Loucy (cell line): ENCODE results near the gene MAPKAP1.

Source experiments
- H2AFZ ChIP-seq: fragments of 200-600 bp; sonication (generic); 2 replicates; pipeline ENCODE4 v1.6.0; 2016; ENCODE audit warnings: antibody characterized with exemption, mild to moderate bottlenecking, low read length, moderate library complexity
- H3F3A ChIP-seq: fragments of 200-600 bp; 2 replicates; pipeline ENCODE4 v1.6.0; 2016; ENCODE audit warnings: antibody characterized with exemption, low read depth, mild to moderate bottlenecking
- H3K27me3 ChIP-seq: fragments of 200-600 bp; sonication (generic); 2 replicates; pipeline ENCODE4 v1.6.1; 2014; ENCODE audit warnings: low read length, mild to moderate bottlenecking; ENCODE audit not compliant: insufficient read depth, poor library complexity, severe bottlenecking
- H3K36me3 ChIP-seq: fragments of 200-600 bp; sonication (generic); 2 replicates; pipeline ENCODE4 v1.6.1; 2016; ENCODE audit warnings: low read length; ENCODE audit not compliant: insufficient read depth
- H3K4me1 ChIP-seq: fragments of 200-600 bp; sonication (generic); 2 replicates; pipeline ENCODE4 v1.5.1; 2014; ENCODE audit warnings: low read length, mild to moderate bottlenecking; ENCODE audit not compliant: insufficient read depth, poor library complexity, severe bottlenecking
- H3K4me2 ChIP-seq: fragments of 200-600 bp; sonication (generic); 2 replicates; pipeline ENCODE4 v1.6.0; 2014; ENCODE audit warnings: antibody characterized with exemption, low read length, low read depth, mild to moderate bottlenecking; ENCODE audit not compliant: poor library complexity, severe bottlenecking
- H3K4me3 ChIP-seq: fragments of 200-600 bp; sonication (generic); 2 replicates; pipeline ENCODE4 v1.5.1; 2014; ENCODE audit warnings: low read length, mild to moderate bottlenecking, mixed read lengths; ENCODE audit not compliant: poor library complexity, severe bottlenecking
- H3K79me2 ChIP-seq: fragments of 200-600 bp; sonication (generic); 2 replicates; pipeline ENCODE4 v1.6.1; 2014; ENCODE audit warnings: low read length; ENCODE audit not compliant: insufficient read depth
- H3K9ac ChIP-seq: fragments of 200-600 bp; sonication (generic); 2 replicates; pipeline ENCODE4 v1.6.0; 2014; ENCODE audit warnings: mild to moderate bottlenecking, low read depth, low read length, moderate library complexity; ENCODE audit not compliant: poor library complexity, severe bottlenecking
- H3K9me2 ChIP-seq: fragments of 200-600 bp; sonication (generic); replicated peaks from 2 replicates; pipeline ENCODE4 v1.6.1; 2016; ENCODE audit warnings: low read depth, low read length, mixed read lengths
- H3K9me3 ChIP-seq: fragments of 200-600 bp; sonication (generic); 2 replicates; pipeline ENCODE4 v1.6.1; 2014; ENCODE audit warnings: mild to moderate bottlenecking, antibody characterized with exemption, low read length, low read depth; ENCODE audit not compliant: insufficient read depth
- H4K20me1 ChIP-seq: fragments of 200-600 bp; sonication (generic); 2 replicates; pipeline ENCODE4 v1.6.0; 2014; ENCODE audit warnings: antibody characterized with exemption, low read length, mild to moderate bottlenecking; ENCODE audit not compliant: insufficient read depth, poor library complexity, severe bottlenecking
- CTCF ChIP-seq: fragments of 200-600 bp; sonication (generic); conservative IDR thresholded peaks from 2 replicates; pipeline ENCODE4 v1.5.1; 2014; ENCODE audit warnings: mild to moderate bottlenecking, antibody characterized with exemption, low read length
- EZH2phosphoT487 ChIP-seq: fragments of 200-600 bp; IDR thresholded peaks from 2 replicates; pipeline ENCODE4 v1.6.1; 2018; ENCODE audit warnings: antibody characterized with exemption, mild to moderate bottlenecking, moderate library complexity, borderline replicate concordance

The MAPKAP1 gene

GRCh38 chr9:125477089-125477544 lies 229.9 kb downstream of the MAPKAP1 start:
- no peak overlapping the region for H3K4me3 ChIP-seq
- no peaks in the 10 kb centered on the region for H3F3A ChIP-seq
- no peaks in the 10 kb centered on the region for H3K9me3 ChIP-seq
- no peaks in the 10 kb centered on the region for H3K79me2 ChIP-seq
- H3K9ac ChIP-seq, result no peak overlapping the region
- TF ChIP-seq CTCF, result no peak
- no peak for TF ChIP-seq EZH2phosphoT487
- H3K4me2 ChIP-seq, result no peak overlapping the region
- no peaks in the 10 kb centered on the region for H3K4me1 ChIP-seq
- H3K36me3 ChIP-seq, result 0 out of 2 replicates have a peak, but pooled peaks cover 3% of the 10 kb centered on the region
- no peak overlapping the region for H2AFZ ChIP-seq
- no peaks in the 10 kb centered on the region for H4K20me1 ChIP-seq
- H3K9me2 ChIP-seq, result no peaks in the 10 kb centered on the region
- H3K27me3 ChIP-seq, result no peaks in the 10 kb centered on the region

GRCh38 chr9:125476645-125477044 lies 230.4 kb downstream of the MAPKAP1 start:
- TF ChIP-seq EZH2phosphoT487 (no peak), CTCF (no peak)
- no peak overlapping the region for H3K4me2 ChIP-seq
- no peak overlapping the region for H3K9ac ChIP-seq
- H2AFZ ChIP-seq, result no peak overlapping the region
- no peaks in the 10 kb centered on the region for H4K20me1 ChIP-seq
- no peaks in the 10 kb centered on the region for H3K4me1 ChIP-seq
- H3K9me3 ChIP-seq, result no peaks in the 10 kb centered on the region
- H3K36me3 ChIP-seq, result 0 out of 2 replicates have a peak, but pooled peaks cover 3% of the 10 kb centered on the region
- no peaks in the 10 kb centered on the region for H3K9me2 ChIP-seq
- H3F3A ChIP-seq, result no peaks in the 10 kb centered on the region
- H3K4me3 ChIP-seq, result no peak overlapping the region
- H3K27me3 ChIP-seq, result no peaks in the 10 kb centered on the region
- no peaks in the 10 kb centered on the region for H3K79me2 ChIP-seq

GRCh38 chr9:125475385-125475784 lies 231.6 kb downstream of the MAPKAP1 start:
- H3K9ac ChIP-seq, result no peak overlapping the region
- TF ChIP-seq CTCF, result no peak
- TF ChIP-seq EZH2phosphoT487, result no peak
- no peaks in the 10 kb centered on the region for H3K4me1 ChIP-seq
- no peak overlapping the region for H2AFZ ChIP-seq
- H3K4me2 ChIP-seq, result no peak overlapping the region
- no peaks in the 10 kb centered on the region for H4K20me1 ChIP-seq
- no peaks in the 10 kb centered on the region for H3F3A ChIP-seq
- H3K9me2 ChIP-seq, result no peaks in the 10 kb centered on the region
- no peak overlapping the region for H3K4me3 ChIP-seq
- H3K27me3 ChIP-seq, result no peaks in the 10 kb centered on the region
- H3K79me2 ChIP-seq, result no peaks in the 10 kb centered on the region
- H3K36me3 ChIP-seq, result peaks cover 3% of the 10 kb centered on the region; the same call in 1 of the 2 replicates
- H3K9me3 ChIP-seq, result no peaks in the 10 kb centered on the region
